Spleen (tissue), 11 donors: ENCODE data around the gene PLCB4. TPM values are rescaled to one million over a fixed set of nuclear protein-coding genes. Genes with fewer than 3 reads are reported as not detected.

ENCODE experiments used
- DNase-seq: peaks from one replicate; pipeline ENCODE4 v3.0.0-alpha.2; 2020
- H3K27ac ChIP-seq, 8 donors: fragments of 200-600 bp; sonication (generic) in 7 of 8; 1 replicate in 4 of 8; 2 replicates in 4 of 8; pipeline versions ENCODE4 v1.5.0 to v1.8.0; 2016 to 2021; ENCODE audit warnings: inconsistent platforms in 4 of 8, mild to moderate bottlenecking in 4 of 8, moderate library complexity in 1 of 8
- H3K27me3 ChIP-seq, 7 donors: fragments of 200-600 bp; sonication (generic) in 6 of 7; replicated peaks in 1 of 7; 1 replicate in 4 of 7; 2 replicates in 3 of 7; pipeline versions ENCODE4 v1.5.0 to v1.8.0; 2016 to 2021; ENCODE audit warnings: inconsistent platforms in 3 of 7, mild to moderate bottlenecking in 1 of 7
- H3K36me3 ChIP-seq, 6 donors: fragments of 200-600 bp; sonication (generic) in 5 of 6; 1 replicate in 4 of 6; 2 replicates in 2 of 6; pipeline versions ENCODE4 v1.5.0 to v1.8.0; 2016 to 2021; ENCODE audit warnings: inconsistent platforms in 2 of 6
- H3K4me1 ChIP-seq, 6 donors: fragments of 200-600 bp; sonication (generic) in 5 of 6; 1 replicate in 3 of 6; 2 replicates in 3 of 6; pipeline versions ENCODE4 v1.5.0 to v1.8.0; 2016 to 2021; ENCODE audit warnings: inconsistent platforms in 3 of 6
- H3K4me3 ChIP-seq, 8 donors: fragments of 200-600 bp; sonication (generic) in 7 of 8; 1 replicate in 4 of 8; 2 replicates in 4 of 8; pipeline versions ENCODE4 v1.5.0 to v1.8.0; 2016 to 2021; ENCODE audit warnings: inconsistent platforms in 4 of 8, mild to moderate bottlenecking in 4 of 8, moderate library complexity in 2 of 8
- H3K9me3 ChIP-seq, 8 donors: fragments of 200-600 bp; sonication (generic) in 7 of 8; 1 replicate in 4 of 8; 2 replicates in 4 of 8; pipeline versions ENCODE4 v1.5.0 to v1.8.0; 2016 to 2021; ENCODE audit warnings: inconsistent platforms in 4 of 8
- POLR2A ChIP-seq, 3 donors: fragments of 450-650 bp; IDR thresholded peaks; one replicate each; pipeline ENCODE4 v1.5.1; 2017; ENCODE audit warnings: antibody characterized with exemption in 3 of 3, mild to moderate bottlenecking in 1 of 3
- POLR2AphosphoS5 ChIP-seq, 3 donors: sonication (generic); formaldehyde crosslinking; IDR thresholded peaks; one replicate each; pipeline ENCODE4 v1.5.1; 2017; ENCODE audit warnings: antibody characterized with exemption in 3 of 3
- WGBS, 5 donors: extraction: QIAGEN DNeasy Blood & Tissue Kit in 3 of 5; methylation state at CpG; one replicate each; pipeline versions ENCODE4 v1.1.5 to v1.1.7; 2013 to 2018; 5-methylcytosine and 5-hydroxymethylcytosine counted together
- intact Hi-C: fragments of 100-400 bp; cut with DNase I; formaldehyde crosslinking; loops from one replicate; pipeline ENCODE4 v1.15.0; 2023; ENCODE audit warnings: low total_unique reads
- polyA plus RNA-seq, 3 donors: library from polyadenylated mRNA; stranded (reverse); fragments of 200-250 nt; gene quantifications; one replicate each; pipeline ENCODE4 v1.2.1, GENCODE V29; 2013
- total RNA-seq, 7 donors: library from RNA; depleted of rRNA in 3 of 7; stranded (reverse); fragments of >200 nt in 3 of 7; fragmentation: NEBNext Ultra II Directional in 4 of 7; extraction: Animal tissue kit (Norgen Biotek cat#: 25700) in 4 of 7; gene quantifications; one replicate each; pipeline versions ENCODE4 v1.1.0 to v1.2.1, GENCODE V29; 2016 to 2021
- TF ChIP-seq, protein P1 (sequence below), 11 experiments: fragments of 200-600 bp in 7 of 11; fragments of 450-650 bp in 4 of 11; sonication (generic) in 4 of 11; IDR thresholded peaks in 8 of 11; conservative IDR thresholded peaks in 3 of 11; 1 replicate in 7 of 11; 2 replicates in 4 of 11; pipeline versions ENCODE4 v1.4.0 to v1.8.0; 2016 to 2021; ENCODE audit warnings: antibody characterized with exemption in 11 of 11, inconsistent platforms in 4 of 11, mild to moderate bottlenecking in 1 of 11
- donor health status: healthy with polysubstance abuse.
- donor health status: DM: no; HTN: no; CAD: no; lungs with moderate emphysema.
- donor health status: DM: no; HTN: no; CAD: no.
- donor health status: Bipolar disorder and iron deficiency.
- donor health status: healthy.
- donor health status: DM: no; HTN: no; CAD: no.
- donor health status: DM: yes; HTN: yes; CAD: no.

The PLCB4 gene
- total and polyA plus RNA-seq, 10 donors, result 0.43 to 4.9 (median 1.6) TPM

DNA sequence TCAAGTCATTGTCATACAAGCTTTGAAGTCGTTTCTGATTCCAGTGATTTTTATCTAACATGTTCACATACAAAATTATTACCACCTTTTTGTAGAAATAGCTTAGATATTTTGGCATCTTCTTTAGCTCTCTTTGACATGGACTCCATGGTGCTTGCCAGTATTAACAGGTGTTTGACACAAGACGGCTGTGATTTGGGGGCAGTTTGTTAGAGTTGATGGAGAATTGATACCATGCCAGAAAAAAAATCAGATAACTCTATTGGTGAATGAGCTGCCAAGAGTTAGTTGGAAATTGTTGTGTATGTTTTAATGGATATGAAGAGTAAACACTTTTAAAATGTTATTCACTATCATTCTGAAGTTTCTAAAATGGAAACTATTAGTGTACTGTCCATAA lies 298.9 kb downstream of the PLCB4 start:
- no peaks in the 10 kb centered on the region for H3K4me1 ChIP-seq
- no peaks in the 10 kb centered on the region for H3K36me3 ChIP-seq
- no peak overlapping the region for H3K27ac ChIP-seq
- no peak for DNase-seq
- intact Hi-C loops, result no loop called here
- TF ChIP-seq POLR2A (IDR thresholded peaks at IDR 0.05) (no peak), POLR2AphosphoS5 (IDR thresholded peaks at IDR 0.05) (no peak)
- TF ChIP-seq, protein P1, sequence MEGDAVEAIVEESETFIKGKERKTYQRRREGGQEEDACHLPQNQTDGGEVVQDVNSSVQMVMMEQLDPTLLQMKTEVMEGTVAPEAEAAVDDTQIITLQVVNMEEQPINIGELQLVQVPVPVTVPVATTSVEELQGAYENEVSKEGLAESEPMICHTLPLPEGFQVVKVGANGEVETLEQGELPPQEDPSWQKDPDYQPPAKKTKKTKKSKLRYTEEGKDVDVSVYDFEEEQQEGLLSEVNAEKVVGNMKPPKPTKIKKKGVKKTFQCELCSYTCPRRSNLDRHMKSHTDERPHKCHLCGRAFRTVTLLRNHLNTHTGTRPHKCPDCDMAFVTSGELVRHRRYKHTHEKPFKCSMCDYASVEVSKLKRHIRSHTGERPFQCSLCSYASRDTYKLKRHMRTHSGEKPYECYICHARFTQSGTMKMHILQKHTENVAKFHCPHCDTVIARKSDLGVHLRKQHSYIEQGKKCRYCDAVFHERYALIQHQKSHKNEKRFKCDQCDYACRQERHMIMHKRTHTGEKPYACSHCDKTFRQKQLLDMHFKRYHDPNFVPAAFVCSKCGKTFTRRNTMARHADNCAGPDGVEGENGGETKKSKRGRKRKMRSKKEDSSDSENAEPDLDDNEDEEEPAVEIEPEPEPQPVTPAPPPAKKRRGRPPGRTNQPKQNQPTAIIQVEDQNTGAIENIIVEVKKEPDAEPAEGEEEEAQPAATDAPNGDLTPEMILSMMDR (IDR thresholded peaks at IDR 0.05 in 8 of 11, conservative IDR thresholded peaks at IDR 0.05 in 3 of 11), result no peak
- H3K4me3 ChIP-seq, result no peak overlapping the region
- H3K9me3 ChIP-seq, result no peaks in the 10 kb centered on the region
- H3K27me3 ChIP-seq, result no peaks in the 10 kb centered on the region
- 42 to 83% (median 70%) methylated on average over 2 of the region's 2 CpGs for WGBS, 5 donors

DNA sequence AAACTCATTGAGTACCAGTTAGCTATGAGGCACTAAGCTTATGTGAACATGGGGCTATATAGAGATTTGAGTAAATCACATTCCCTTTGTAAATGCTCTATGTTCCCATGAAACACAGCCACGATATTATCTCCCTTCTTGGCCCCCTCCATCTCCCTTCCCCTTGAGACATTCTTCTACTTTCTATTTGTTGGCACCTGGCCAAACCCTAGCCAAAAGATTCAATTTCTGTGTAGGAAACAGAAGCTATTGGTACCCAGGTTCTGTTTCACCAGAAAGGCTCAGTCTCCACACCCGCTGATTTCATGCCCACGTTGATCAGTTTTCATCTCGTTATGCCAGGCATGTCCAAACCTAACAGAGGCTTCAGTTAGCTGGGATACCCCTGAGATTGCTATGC lies 300.0 kb downstream of the PLCB4 start:
- no peaks in the 10 kb centered on the region for H3K9me3 ChIP-seq
- H3K36me3 ChIP-seq, result no peaks in the 10 kb centered on the region
- no peaks in the 10 kb centered on the region for H3K4me1 ChIP-seq
- TF ChIP-seq POLR2AphosphoS5 (IDR thresholded peaks at IDR 0.05) (no peak), POLR2A (IDR thresholded peaks at IDR 0.05) (no peak)
- TF ChIP-seq, protein P1 (IDR thresholded peaks at IDR 0.05 in 8 of 11, conservative IDR thresholded peaks at IDR 0.05 in 3 of 11), result no peak
- no peak overlapping the region for H3K27ac ChIP-seq
- 68 to 86% (median 84%) methylated on average over 4 of the region's 4 CpGs for WGBS, 5 donors
- DNase-seq, result no peak
- H3K4me3 ChIP-seq, result no peak overlapping the region
- intact Hi-C loops, result no loop called here
- no peaks in the 10 kb centered on the region for H3K27me3 ChIP-seq

DNA sequence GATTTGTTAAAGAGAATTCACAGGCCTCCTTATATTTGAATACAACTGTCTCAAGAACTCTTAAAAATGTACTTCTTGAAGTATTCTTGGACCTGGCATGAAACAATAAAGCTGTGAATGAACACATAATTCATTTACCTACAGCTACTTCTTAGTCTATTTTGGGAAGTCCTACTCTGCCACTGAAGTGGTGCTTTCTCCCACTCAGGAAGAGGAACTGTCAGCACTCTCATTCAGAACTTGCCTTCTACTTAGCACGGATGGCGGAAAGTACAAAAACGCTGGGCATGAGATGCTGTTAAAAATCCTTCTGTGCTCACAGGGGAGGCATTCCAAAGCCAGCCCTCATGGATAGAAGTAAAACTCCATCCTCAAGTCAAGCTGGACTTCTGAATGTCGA lies 300.7 kb downstream of the PLCB4 start:
- H3K27ac ChIP-seq, result no peak overlapping the region
- H3K4me3 ChIP-seq, result no peak overlapping the region
- no peaks in the 10 kb centered on the region for H3K36me3 ChIP-seq
- 77 to 90% (median 83%) methylated on average over 4 of the region's 4 CpGs for WGBS, 5 donors
- H3K4me1 ChIP-seq, result no peaks in the 10 kb centered on the region
- no peaks in the 10 kb centered on the region for H3K9me3 ChIP-seq
- TF ChIP-seq, protein P1 (IDR thresholded peaks at IDR 0.05 in 8 of 11, conservative IDR thresholded peaks at IDR 0.05 in 3 of 11), result no peak
- DNase-seq, result no peak
- H3K27me3 ChIP-seq, result no peaks in the 10 kb centered on the region
- intact Hi-C loops, result no loop called here

DNA sequence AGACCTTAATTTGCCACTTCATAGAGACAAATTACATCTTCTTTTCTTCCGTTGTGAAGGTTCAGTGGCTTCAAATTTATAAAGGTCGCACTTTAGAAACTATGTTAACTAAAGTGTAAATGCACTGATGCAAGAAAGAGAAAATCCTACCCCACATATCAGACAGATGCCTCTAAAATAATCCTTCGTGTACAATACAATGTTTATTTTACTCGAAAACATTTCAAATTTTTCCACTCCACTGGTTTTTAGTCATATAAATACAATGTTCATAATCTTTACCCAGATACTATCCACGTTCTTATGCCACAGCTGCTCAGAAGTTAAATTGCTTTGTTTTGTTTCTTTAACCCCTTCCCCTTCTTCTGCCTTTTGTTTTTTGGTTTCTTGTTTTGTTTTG lies 305.2 kb downstream of the PLCB4 start:
- no peaks in the 10 kb centered on the region for H3K27me3 ChIP-seq
- DNase-seq, result no peak
- H3K4me1 ChIP-seq, result no peaks in the 10 kb centered on the region
- intact Hi-C loops, result no loop called here
- TF ChIP-seq POLR2A (IDR thresholded peaks at IDR 0.05) (no peak), POLR2AphosphoS5 (IDR thresholded peaks at IDR 0.05) (no peak)
- TF ChIP-seq, protein P1 (IDR thresholded peaks at IDR 0.05 in 8 of 11, conservative IDR thresholded peaks at IDR 0.05 in 3 of 11), result no peak
- no peaks in the 10 kb centered on the region for H3K9me3 ChIP-seq
- WGBS, 5 donors, result 63 to 80% (median 71%) methylated on average over 5 of the region's 5 CpGs
- H3K4me3 ChIP-seq, result no peak overlapping the region
- no peak overlapping the region for H3K27ac ChIP-seq
- no peaks in the 10 kb centered on the region for H3K36me3 ChIP-seq
